ENCODE measurements around the gene DNAJC4. TPM values are rescaled to one million over a fixed set of nuclear protein-coding genes. Genes with fewer than 3 reads are reported as not detected.
A peak's percentile ranks its signal among the peaks of the same experiment; 100 is the strongest.

DNAJC4 gene
- total RNA-seq, 1 donor from 2014 or later = 27.2 TPM

GRCh38 chr11:64255135-64256128 is 25.1 kb downstream of the DNAJC4 start:
- peak overlapping the region; percentile 27 for H3K4me3 Mint-ChIP-seq
- H3K36me3 Mint-ChIP-seq (ENCODE audit: low read depth) = peaks cover 13% of the 10 kb centered on the region
- H3K9me3 Mint-ChIP-seq = no peaks in the 10 kb centered on the region
- peaks cover 23% of the 10 kb centered on the region for H3K4me1 Mint-ChIP-seq
- H3K27me3 Mint-ChIP-seq (ENCODE audit: low read depth) = no peaks in the 10 kb centered on the region
- H3K27ac Mint-ChIP-seq (ENCODE audit: unreplicated experiment) = peak overlapping the region; percentile 19
- no peak for TF ChIP-seq CTCF (conservative IDR thresholded peaks at IDR 0.05)
- DNase-seq (ENCODE audit: low read depth, low spot score) = no peak

GRCh38 chr11:64256300-64256699 is 26.0 kb downstream of the DNAJC4 start:
- no peak for DNase-seq (ENCODE audit: low read depth, low spot score)
- Mint-ChIP-seq H3K4me1 (peaks cover 23% of the 10 kb centered on the region), H3K36me3 (ENCODE audit: low read depth) (peaks cover 13% of the 10 kb centered on the region), H3K9me3 (no peaks in the 10 kb centered on the region), H3K4me3 (no peak overlapping the region), H3K27me3 (ENCODE audit: low read depth) (no peaks in the 10 kb centered on the region), H3K27ac (ENCODE audit: unreplicated experiment) (no peak overlapping the region)
- no peak for TF ChIP-seq CTCF (conservative IDR thresholded peaks at IDR 0.05)

GRCh38 chr11:64258356-64258755 is 28.0 kb downstream of the DNAJC4 start:
- no peak for DNase-seq (ENCODE audit: low read depth, low spot score)
- no peaks in the 10 kb centered on the region for H3K27me3 Mint-ChIP-seq (ENCODE audit: low read depth)
- H3K4me3 Mint-ChIP-seq = no peak overlapping the region
- H3K36me3 Mint-ChIP-seq (ENCODE audit: low read depth) = peaks cover 15% of the 10 kb centered on the region
- TF ChIP-seq CTCF (conservative IDR thresholded peaks at IDR 0.05) = no peak
- no peak overlapping the region for H3K27ac Mint-ChIP-seq (ENCODE audit: unreplicated experiment)
- no peaks in the 10 kb centered on the region for H3K9me3 Mint-ChIP-seq
- peaks cover 18% of the 10 kb centered on the region for H3K4me1 Mint-ChIP-seq

GRCh38 chr11:64258946-64259532 is 28.7 kb downstream of the DNAJC4 start:
- TF ChIP-seq CTCF (conservative IDR thresholded peaks at IDR 0.05) = no peak
- H3K27ac Mint-ChIP-seq (ENCODE audit: unreplicated experiment) = no peak overlapping the region
- no peaks in the 10 kb centered on the region for H3K9me3 Mint-ChIP-seq
- H3K4me1 Mint-ChIP-seq = peaks cover 15% of the 10 kb centered on the region
- no peak for DNase-seq (ENCODE audit: low read depth, low spot score)
- peak overlapping the region; percentile 51 for H3K4me3 Mint-ChIP-seq
- H3K27me3 Mint-ChIP-seq (ENCODE audit: low read depth) = no peaks in the 10 kb centered on the region
- peaks cover 15% of the 10 kb centered on the region for H3K36me3 Mint-ChIP-seq (ENCODE audit: low read depth)

GRCh38 chr11:64259533-64260067 is 29.3 kb downstream of the DNAJC4 start:
- Mint-ChIP-seq H3K9me3 (no peaks in the 10 kb centered on the region), H3K4me3 (peak overlapping the region; percentile 51), H3K36me3 (ENCODE audit: low read depth) (peaks cover 15% of the 10 kb centered on the region), H3K4me1 (peaks cover 14% of the 10 kb centered on the region), H3K27me3 (ENCODE audit: low read depth) (no peaks in the 10 kb centered on the region), H3K27ac (ENCODE audit: unreplicated experiment) (peak overlapping the region; percentile 86)
- no peak for DNase-seq (ENCODE audit: low read depth, low spot score)
- no peak for TF ChIP-seq CTCF (conservative IDR thresholded peaks at IDR 0.05)

Measured in neural crest cell (in vitro differentiated cells).